ENCODE data around the gene ARMC9.
"Not testable (repeated sequence)": the region's sequence is repeated elsewhere in the genome, so short reads cannot be mapped to it uniquely, and the experiment has no call there.

ARMC9 gene

GRCh38 chr2:231182513-231182899 lies 15.9 kb upstream of the ARMC9 start:
- DNase-seq (ENCODE audit: low read depth in 1 of 2, low spot score in 1 of 2): no peak

DNA sequence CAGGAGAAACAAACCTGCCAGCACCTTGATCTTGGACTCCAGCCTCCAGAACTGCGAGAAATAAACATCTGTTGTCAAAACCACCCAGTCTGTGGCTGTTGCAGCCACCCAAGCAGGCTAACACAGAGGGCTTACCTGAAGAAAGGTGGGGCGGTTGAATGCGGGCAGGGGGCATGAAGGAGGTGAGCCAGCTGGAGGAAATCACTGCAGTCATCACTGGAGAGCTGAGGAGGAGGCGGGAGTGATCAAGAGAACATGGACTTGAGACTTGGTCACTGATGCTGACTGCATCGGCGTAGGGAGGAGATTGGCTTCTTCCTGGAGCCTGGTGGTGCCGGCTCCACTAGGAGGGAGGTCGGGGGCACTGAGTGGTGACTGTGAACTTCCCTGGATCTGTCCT lies 14.6 kb upstream of the ARMC9 start:
- no peak for DNase-seq (ENCODE audit: low read depth in 1 of 2, low spot score in 1 of 2)

DNA sequence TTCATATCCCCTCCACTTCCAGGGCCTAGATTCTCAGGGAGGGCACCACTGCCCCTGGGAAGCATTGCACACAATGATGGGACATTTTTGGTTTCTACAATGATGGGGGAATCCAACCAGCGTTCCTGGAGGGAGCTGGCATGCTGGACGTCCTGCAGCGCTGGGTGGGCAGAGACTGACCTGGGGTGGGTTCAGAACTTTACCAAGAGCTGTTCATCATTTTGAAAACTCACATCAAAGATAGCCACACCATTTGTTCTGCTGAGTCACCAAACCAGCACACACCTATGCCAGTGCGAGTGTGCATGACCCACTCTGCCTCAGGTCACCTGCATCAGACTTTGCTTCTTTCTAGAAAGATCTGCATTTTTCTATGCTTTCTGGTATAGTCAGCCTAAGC lies 14.1 kb upstream of the ARMC9 start:
- no peak for DNase-seq (ENCODE audit: low read depth in 1 of 2, low spot score in 1 of 2)

DNA sequence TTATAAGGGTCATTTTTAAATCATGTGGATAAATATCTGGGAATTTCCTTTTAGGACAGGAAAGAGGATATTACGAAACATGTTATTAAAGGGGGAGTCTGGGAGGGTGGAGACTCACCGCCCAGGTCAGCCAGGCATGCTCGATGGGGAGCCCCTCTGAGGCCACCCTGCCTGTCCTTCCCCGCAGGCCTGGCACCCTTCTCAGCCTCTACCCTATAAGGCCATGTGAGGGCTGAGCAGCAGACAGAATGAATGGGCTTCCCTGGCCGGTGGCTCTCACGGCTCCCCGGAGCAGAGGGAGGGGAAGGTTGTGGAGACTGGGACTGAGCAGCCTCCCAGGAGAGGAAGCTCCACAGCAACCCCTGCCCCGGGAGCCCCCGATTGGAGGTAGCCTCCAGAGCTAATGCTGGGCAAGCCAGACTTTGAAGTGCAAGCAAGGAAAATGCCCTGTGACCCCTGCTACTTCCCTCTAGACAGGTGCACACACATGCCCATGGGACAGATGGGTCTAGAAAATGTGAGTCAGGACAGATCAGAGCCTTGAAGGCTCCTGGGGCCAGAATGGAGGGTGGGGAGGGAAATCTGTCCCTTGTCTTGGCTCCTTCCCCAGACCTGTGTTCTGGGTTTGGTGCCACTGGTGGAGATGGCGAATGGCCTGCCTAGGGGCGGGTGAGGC lies 13.2 kb upstream of the ARMC9 start:
- DNase-seq (ENCODE audit: low read depth in 1 of 2, low spot score in 1 of 2): no peak

DNA sequence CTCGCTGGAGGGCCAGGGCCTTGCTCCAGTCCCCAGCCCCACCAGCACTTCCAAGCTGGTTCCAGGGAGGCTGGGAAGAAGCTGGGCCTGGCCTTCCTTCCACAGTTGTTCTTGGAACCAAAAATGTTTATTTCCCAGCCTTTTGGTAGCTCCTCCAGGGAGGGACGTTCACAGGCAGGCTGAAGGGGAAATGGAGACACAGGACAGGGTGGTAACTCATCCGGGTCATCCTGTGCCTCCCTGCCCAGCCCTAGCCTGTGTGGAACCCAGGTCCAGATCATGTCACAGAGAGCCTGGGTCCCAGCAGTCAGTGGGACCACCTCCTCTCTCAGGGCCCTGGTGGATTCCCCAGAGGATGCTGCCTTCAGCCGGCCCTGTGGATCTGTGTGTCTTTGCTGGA lies 12.5 kb upstream of the ARMC9 start:
- DNase-seq (ENCODE audit: low read depth in 1 of 2, low spot score in 1 of 2): no peak

GRCh38 chr2:231186325-231186724 lies 12.1 kb upstream of the ARMC9 start:
- DNase-seq (ENCODE audit: low read depth in 1 of 2, low spot score in 1 of 2): no peak

- DNase-seq (ENCODE audit: low read depth in 1 of 2, low spot score in 1 of 2): no peak
These were observed 10.5 kb upstream of the ARMC9 start for GRCh38 chr2:231187736-231188505.

DNA sequence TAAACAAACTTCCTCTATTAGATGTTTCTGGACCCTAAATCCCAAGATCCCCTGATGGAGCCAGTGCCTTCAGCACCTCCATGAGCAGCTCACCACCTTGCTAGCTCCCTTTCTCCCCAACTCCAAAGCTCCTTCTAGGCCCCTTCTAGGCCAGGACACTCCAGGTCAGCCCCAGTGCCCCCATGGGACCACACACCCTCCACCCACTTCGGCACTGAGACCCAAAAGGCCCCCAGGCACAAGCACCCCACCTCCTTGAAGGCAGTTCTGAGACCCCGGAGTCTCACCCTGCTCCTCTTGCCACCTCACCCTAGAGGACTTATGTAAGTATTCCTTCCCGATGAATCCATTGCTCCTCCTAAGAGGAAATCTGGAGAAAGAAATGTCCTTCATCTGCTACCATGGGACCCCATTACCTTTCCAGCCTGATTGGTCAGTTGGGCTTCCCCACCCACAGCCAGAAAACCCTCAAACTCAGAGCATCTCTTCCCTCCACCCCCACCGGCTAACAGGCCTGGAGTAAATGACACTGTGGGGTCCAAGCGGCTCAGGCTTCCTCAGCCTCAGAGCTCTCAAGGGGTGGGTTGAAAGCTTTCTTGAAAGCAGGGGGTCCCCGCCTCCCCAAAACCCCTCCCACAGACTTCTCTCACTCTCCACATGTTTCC lies 9.8 kb upstream of the ARMC9 start:
- DNase-seq (ENCODE audit: low read depth in 1 of 2, low spot score in 1 of 2): no peak

GRCh38 chr2:231189171-231189530 lies 9.3 kb upstream of the ARMC9 start:
- DNase-seq (ENCODE audit: low read depth in 1 of 2, low spot score in 1 of 2): no peak

GRCh38 chr2:231189571-231190495 lies 8.6 kb upstream of the ARMC9 start:
- no peak for DNase-seq (ENCODE audit: low read depth in 1 of 2, low spot score in 1 of 2)

DNA sequence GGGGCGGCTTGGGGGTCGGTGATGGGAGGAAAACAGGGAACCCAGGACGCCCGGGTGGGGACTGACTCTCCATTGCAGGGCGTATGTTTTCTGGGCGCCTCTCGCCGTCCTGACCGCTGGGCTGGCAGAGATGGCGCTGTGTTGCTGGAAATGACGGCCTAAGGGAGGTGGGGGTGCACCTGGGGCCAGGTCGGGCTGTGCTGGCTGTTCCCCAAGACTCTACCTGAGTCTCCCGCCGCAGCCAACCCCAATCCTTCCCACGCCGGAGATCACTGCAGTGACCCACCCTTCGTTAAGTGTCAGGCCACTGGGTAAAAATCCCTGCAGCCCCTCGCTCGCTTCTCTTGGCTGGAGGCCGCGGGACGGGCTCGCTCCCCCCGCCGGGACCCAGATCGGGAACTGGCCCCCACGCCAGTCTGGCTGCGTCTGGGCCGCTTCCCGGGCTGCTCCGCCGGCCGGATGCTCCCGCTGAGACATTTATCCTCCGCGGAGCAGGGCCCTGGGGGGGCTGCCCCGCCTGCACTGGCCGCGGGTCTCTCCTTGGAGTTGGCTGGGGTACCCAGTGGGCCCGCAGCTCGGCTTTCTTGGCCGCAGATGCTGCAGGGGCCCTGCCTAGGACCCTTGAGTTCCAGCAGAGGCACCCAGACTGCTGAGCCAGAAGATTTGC lies 7.8 kb upstream of the ARMC9 start:
- DNase-seq (ENCODE audit: low read depth in 1 of 2, low spot score in 1 of 2): no peak

- DNase-seq (ENCODE audit: low read depth in 1 of 2, low spot score in 1 of 2): no peak
These were observed 6.2 kb upstream of the ARMC9 start for GRCh38 chr2:231191896-231192872.

- DNase-seq (ENCODE audit: low read depth in 1 of 2, low spot score in 1 of 2): no peak
These were observed 5.2 kb upstream of the ARMC9 start for GRCh38 chr2:231193216-231193615.

- no peak for DNase-seq (ENCODE audit: low read depth in 1 of 2, low spot score in 1 of 2)
These were observed 1.8 kb upstream of the ARMC9 start for GRCh38 chr2:231196592-231196991.

DNA sequence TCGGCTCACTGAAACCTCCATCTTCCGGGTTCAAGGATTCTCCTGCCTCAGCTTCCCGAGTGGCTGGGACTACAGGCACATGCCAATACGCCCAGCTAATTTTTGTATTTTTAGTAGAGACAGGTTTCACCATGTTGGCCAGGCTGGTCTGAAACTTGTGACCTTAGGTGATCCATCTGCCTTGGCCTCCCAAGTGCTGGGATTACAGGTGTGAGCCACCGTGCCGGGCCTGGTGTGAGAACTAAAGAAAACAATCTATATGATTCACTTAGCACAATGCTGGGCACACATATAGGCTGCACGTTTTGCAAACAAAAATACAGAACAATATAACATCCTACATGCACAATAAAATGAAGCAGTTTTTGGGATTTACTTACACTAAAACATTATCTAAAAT lies 1.2 kb upstream of the ARMC9 start:
- not testable (repeated sequence) for DNase-seq (ENCODE audit: low read depth in 1 of 2, low spot score in 1 of 2)

DNA sequence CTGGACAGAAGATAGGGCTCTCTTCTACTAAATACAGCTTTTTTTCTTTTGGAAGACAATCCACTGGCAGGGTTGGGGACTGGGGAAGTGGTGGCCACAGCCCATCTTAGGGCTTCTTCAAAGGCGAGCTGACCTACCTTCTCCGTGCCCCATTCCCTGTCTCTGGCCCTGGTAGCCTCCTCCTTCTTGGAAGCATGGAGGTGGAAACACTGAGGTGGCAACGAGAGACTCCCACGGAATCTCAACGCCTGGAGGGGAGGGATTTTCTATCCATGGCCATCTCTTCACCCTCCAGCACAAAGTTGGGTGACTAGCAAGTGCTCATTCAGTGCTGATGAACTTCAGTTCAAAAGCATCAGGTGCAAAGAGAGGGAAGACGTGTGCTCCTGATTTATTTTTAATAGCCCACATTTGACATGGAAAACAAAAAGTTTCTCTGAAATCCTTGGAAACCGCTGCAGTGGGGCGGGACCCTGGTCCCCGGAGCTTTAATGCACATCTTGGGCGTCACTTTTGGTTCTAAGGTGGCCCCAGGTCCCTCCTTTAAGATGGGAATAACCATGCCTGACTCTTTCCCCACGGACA lies 633 bp upstream of the ARMC9 start:
- no peak for DNase-seq (ENCODE audit: low read depth in 1 of 2, low spot score in 1 of 2)

DNA sequence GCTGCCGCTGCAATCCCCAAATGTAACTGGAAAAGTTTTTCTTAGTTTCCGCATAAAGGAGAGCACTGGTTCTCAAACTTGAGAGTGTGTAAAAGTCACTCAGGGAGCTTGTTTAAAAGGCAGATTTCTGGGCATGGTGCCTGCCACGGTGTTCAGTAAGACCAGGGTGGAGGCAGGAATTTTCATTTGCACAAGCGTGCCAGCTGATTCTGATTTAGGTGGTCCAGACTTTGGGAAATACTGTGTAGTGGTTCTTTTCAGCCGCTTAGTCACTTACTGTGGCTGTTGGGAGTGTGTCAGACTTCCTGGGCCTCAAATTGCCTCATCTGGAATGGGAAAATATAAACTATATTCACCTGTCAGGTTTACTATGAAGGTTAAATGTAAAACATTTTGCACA lies 788 bp downstream of the ARMC9 start:
- no peak for DNase-seq (ENCODE audit: low read depth in 1 of 2, low spot score in 1 of 2)

DNA sequence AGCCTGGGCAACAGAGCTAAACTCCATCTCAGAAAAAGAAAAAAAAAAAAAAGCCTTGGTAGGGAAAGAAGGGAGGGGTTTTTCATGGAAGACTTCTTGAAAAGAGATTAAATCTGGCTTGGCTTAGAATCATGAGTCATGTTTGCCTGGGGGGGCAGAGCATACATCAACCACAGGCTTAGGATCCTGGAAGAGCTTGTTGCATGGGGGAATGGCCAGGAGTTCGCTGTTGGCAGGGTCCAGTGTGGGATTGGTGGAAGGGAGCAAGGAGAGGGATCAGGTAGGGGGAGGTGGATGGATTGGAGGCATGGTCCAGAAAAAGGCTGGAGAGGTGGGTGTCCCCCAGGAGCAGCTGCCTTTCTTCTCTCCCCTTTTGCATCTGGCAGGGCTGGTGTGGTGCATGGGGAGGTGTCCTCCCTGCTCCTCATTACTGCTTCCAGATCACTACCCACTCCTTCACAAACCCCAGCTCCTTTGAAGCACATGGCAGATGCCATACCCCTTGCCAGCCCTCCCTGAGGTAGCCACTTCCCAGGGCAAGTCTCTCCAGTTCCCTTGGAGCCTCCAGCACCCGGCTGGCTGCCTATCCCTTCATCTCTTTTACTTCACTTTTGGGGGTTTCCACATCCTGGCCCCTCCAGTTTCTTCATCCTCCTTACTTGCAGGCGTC lies 2.5 kb downstream of the ARMC9 start:
- no peak for DNase-seq (ENCODE audit: low read depth in 1 of 2, low spot score in 1 of 2)

DNA sequence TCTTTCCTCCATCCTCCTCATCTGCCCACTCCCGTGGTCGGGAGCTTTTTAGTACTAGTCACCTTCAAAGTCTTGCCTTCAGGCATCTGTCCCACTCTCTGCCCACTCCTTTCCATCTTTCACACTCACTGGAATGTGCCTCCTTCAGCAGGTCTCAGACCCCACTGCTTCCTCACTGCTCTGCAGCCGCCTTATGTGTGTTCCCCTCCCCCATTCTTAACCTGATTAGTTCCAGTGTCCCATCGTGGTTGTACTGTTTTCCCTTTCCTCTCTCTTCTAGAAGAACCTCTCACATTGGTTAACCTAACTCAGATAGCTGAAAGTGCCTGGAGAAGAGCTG lies 3.0 kb downstream of the ARMC9 start:
- no peak for DNase-seq (ENCODE audit: low read depth in 1 of 2, low spot score in 1 of 2)
